ENCODE data around the gene MOB3B. TPM values are rescaled to one million over a fixed set of nuclear protein-coding genes. Genes with fewer than 3 reads are reported as not detected.

Gene MOB3B
- total RNA-seq, 1 experiment from 2014 or later = 0.19 TPM

DNA sequence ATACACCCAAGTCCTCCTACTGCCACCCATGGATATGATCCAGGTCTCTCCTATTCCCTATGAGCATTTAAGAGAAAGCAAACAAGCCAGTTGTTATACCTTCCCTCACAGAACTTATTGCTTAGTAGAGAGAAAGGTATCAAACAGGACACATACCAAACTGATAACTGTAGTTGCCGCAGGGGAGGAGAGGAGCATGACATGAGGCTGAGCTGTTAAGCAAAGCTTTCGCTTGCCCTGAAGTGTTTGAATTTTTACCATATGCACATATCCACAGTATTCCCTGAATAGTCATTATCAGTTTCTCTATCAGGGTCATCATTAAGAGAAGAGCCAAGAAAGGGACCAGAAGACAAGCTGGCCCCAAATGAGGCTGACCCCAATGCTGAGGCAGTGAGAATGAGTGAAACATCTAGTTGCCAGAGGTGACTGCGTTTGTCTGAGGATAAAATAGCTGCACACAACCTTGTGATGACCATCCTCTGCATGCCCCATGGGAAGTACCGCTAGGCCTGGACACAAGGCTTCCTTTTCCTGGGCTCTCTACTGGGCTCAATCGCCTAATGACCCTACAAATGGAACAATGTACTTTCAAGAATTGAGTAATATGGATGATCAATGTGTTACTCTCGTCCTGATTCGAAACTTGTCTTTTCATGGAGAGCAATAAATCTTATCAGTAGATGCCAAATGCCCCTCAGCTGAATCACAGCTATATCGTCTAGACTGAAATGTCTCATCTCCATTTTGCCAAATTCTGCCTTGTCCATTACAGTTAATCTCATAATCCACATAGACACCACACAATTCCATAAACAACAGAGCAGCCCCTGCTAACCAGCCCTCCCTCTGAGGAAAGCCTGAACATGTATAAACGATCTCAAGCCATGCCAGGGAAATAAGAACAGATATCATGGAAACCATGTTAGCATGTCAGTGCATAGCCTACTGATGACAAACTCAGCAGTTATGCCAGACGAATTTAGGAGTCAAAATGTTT lies 9.8 kb downstream of the MOB3B start:
- BruUV-seq (replicated peaks) = no TSS peak

DNA sequence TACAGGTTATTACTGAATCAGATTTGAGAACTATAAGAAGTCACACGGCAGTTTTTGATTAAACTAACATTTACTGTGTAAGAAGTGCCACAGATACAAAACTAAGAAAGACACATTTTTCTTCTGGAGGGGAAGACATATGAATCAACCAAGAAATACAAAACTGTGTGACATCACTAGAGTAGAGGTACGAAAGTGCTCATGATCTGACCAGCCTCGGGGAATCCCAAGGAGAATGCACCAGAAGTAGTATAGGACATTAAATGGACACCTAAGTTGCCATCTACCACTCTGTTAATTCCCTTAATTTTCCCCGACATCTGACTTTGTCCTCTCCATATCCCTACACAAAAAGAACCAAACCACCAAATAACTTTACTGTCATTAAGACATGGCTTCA lies 10.8 kb downstream of the MOB3B start:
- ChIA-PET CTCF (no interaction called here), POLR2A (ENCODE audit: low non-redundant PET) (no interaction called here)
- Histone ChIP-seq H3K4me3 (ENCODE audit: low read depth, low read length, poor library complexity, severe bottlenecking) (no peak overlapping the region), H3K4me1 (ENCODE audit: insufficient read depth, low read length, poor library complexity, severe bottlenecking) (no peaks in the 10 kb centered on the region), H3K27ac (ENCODE audit: low read depth, low read length, poor library complexity, severe bottlenecking) (no peak overlapping the region), H3K27me3 (replicated peaks; ENCODE audit: insufficient read depth, low read depth, low read length, poor library complexity) (no peaks in the 10 kb centered on the region), H3K9me3 (ENCODE audit: low read depth, low read length, poor library complexity, severe bottlenecking) (no peaks in the 10 kb centered on the region), H3K36me3 (ENCODE audit: insufficient read depth, low read length, poor library complexity, severe bottlenecking) (no peaks in the 10 kb centered on the region)
- TF ChIP-seq, protein P1, sequence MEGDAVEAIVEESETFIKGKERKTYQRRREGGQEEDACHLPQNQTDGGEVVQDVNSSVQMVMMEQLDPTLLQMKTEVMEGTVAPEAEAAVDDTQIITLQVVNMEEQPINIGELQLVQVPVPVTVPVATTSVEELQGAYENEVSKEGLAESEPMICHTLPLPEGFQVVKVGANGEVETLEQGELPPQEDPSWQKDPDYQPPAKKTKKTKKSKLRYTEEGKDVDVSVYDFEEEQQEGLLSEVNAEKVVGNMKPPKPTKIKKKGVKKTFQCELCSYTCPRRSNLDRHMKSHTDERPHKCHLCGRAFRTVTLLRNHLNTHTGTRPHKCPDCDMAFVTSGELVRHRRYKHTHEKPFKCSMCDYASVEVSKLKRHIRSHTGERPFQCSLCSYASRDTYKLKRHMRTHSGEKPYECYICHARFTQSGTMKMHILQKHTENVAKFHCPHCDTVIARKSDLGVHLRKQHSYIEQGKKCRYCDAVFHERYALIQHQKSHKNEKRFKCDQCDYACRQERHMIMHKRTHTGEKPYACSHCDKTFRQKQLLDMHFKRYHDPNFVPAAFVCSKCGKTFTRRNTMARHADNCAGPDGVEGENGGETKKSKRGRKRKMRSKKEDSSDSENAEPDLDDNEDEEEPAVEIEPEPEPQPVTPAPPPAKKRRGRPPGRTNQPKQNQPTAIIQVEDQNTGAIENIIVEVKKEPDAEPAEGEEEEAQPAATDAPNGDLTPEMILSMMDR (conservative IDR thresholded peaks at IDR 0.05; ENCODE audit: low read depth, low read length) = no peak
- TF ChIP-seq EZH2 (IDR thresholded peaks at IDR 0.05; ENCODE audit: borderline replicate concordance, low read depth, low read length, poor library complexity, severe bottlenecking) = no peak
- no TSS peak for BruUV-seq (replicated peaks)
- DNase-seq (ENCODE audit: low spot score) = no peak
- intact Hi-C loops (cut with micrococcal nuclease; ENCODE audit: unreplicated experiment) = no loop called here

More for the DNA sequence above, 9.8 kb downstream of the MOB3B start:
- Histone ChIP-seq H3K9me3 (ENCODE audit: low read depth, low read length, poor library complexity, severe bottlenecking) (no peaks in the 10 kb centered on the region), H3K4me1 (ENCODE audit: insufficient read depth, low read length, poor library complexity, severe bottlenecking) (no peaks in the 10 kb centered on the region), H3K27me3 (replicated peaks; ENCODE audit: insufficient read depth, low read depth, low read length, poor library complexity) (no peaks in the 10 kb centered on the region), H3K36me3 (ENCODE audit: insufficient read depth, low read length, poor library complexity, severe bottlenecking) (no peaks in the 10 kb centered on the region), H3K27ac (ENCODE audit: low read depth, low read length, poor library complexity, severe bottlenecking) (no peak overlapping the region), H3K4me3 (ENCODE audit: low read depth, low read length, poor library complexity, severe bottlenecking) (no peak overlapping the region)
- no peak for DNase-seq (ENCODE audit: low spot score)
- ChIA-PET POLR2A (ENCODE audit: low non-redundant PET) (no interaction called here), CTCF (no interaction called here)
- TF ChIP-seq EZH2 (IDR thresholded peaks at IDR 0.05; ENCODE audit: borderline replicate concordance, low read depth, low read length, poor library complexity, severe bottlenecking) = no peak
- TF ChIP-seq, protein P1 (conservative IDR thresholded peaks at IDR 0.05; ENCODE audit: low read depth, low read length) = no peak
- intact Hi-C loops (cut with micrococcal nuclease; ENCODE audit: unreplicated experiment) = no loop called here

DNA sequence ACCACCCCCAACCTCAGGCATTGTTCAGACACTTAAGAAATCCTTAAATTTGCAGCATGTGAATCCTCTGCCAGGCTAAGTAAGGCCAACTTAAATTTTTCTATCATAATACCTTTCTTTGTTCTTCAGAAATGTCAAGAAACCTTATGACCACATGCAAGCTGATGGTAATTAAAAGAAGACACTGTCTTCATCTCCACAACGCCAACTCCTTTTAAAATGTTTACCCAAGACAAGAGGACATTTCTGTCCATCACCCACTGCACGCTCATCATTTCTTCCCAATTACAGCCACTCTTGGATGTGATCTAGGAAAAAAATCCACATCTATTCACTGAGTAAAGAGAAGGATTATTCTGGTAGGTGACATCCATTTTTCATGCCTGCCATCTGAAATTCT lies 11.6 kb downstream of the MOB3B start:
- CTCF ChIA-PET = no interaction called here
- POLR2A ChIA-PET (ENCODE audit: low non-redundant PET) = no interaction called here
- no peaks in the 10 kb centered on the region for H3K36me3 ChIP-seq (ENCODE audit: insufficient read depth, low read length, poor library complexity, severe bottlenecking)
- no peak overlapping the region for H3K27ac ChIP-seq (ENCODE audit: low read depth, low read length, poor library complexity, severe bottlenecking)
- H3K4me1 ChIP-seq (ENCODE audit: insufficient read depth, low read length, poor library complexity, severe bottlenecking) = no peaks in the 10 kb centered on the region
- no peaks in the 10 kb centered on the region for H3K27me3 ChIP-seq (replicated peaks; ENCODE audit: insufficient read depth, low read depth, low read length, poor library complexity)
- H3K9me3 ChIP-seq (ENCODE audit: low read depth, low read length, poor library complexity, severe bottlenecking) = no peaks in the 10 kb centered on the region
- intact Hi-C loops (cut with micrococcal nuclease; ENCODE audit: unreplicated experiment) = no loop called here
- no peak for TF ChIP-seq EZH2 (IDR thresholded peaks at IDR 0.05; ENCODE audit: borderline replicate concordance, low read depth, low read length, poor library complexity, severe bottlenecking)
- TF ChIP-seq, protein P1 (conservative IDR thresholded peaks at IDR 0.05; ENCODE audit: low read depth, low read length) = no peak
- DNase-seq (ENCODE audit: low spot score) = no peak
- H3K4me3 ChIP-seq (ENCODE audit: low read depth, low read length, poor library complexity, severe bottlenecking) = no peak overlapping the region
- no TSS peak for BruUV-seq (replicated peaks)
